Fibroblast of pulmonary artery (primary cell): ENCODE measurements around the gene OR2A14.
"Not testable (repeated sequence)": the region's sequence is repeated elsewhere in the genome, so short reads cannot be mapped to it uniquely, and the experiment has no call there.

Experiments used
- DNase-seq: peaks from one replicate; pipeline ENCODE4 v3.0.0-alpha.2; 2010; ENCODE audit warnings: low read depth
- H3K4me3 ChIP-seq: replicated peaks from 2 replicates; pipeline ENCODE4 v1.5.1; 2011; ENCODE audit warnings: low read depth, mild to moderate bottlenecking, control low read depth, low read length, moderate library complexity
- CTCF ChIP-seq: IDR thresholded peaks from 2 replicates; pipeline ENCODE4 v1.5.1; 2011; ENCODE audit warnings: mild to moderate bottlenecking, control low read depth, low read length, inconsistent platforms; ENCODE audit errors: missing control alignments

Gene OR2A14

GRCh38 chr7:144127714-144128334 is 4.8 kb downstream of the OR2A14 start:
- peak; percentile 89 for DNase-seq
- no peak overlapping the region for H3K4me3 ChIP-seq
- peak; percentile 95 for TF ChIP-seq CTCF

- H3K4me3 ChIP-seq, DNase-seq: not testable (repeated sequence)
Observed at GRCh38 chr7:144129601-144130000, 6.6 kb downstream of the OR2A14 start.

- no peak for TF ChIP-seq CTCF
- DNase-seq, result no peak
- no peak overlapping the region for H3K4me3 ChIP-seq
Observed at GRCh38 chr7:144130730-144131129, 7.8 kb downstream of the OR2A14 start.

GRCh38 chr7:144132262-144132661 is 9.3 kb downstream of the OR2A14 start:
- no peak for DNase-seq
- no peak for TF ChIP-seq CTCF
- no peak overlapping the region for H3K4me3 ChIP-seq

- no peak for DNase-seq
- TF ChIP-seq CTCF, result no peak
- H3K4me3 ChIP-seq, result no peak overlapping the region
Observed at GRCh38 chr7:144133307-144133706, 10.3 kb downstream of the OR2A14 start.

GRCh38 chr7:144134116-144134515 is 11.1 kb downstream of the OR2A14 start:
- H3K4me3 ChIP-seq, result no peak overlapping the region

GRCh38 chr7:144137501-144137900 is 14.5 kb downstream of the OR2A14 start:
- no peak for TF ChIP-seq CTCF
- H3K4me3 ChIP-seq, result no peak overlapping the region
- peak; percentile 39 for DNase-seq

More at GRCh38 chr7:144134116-144134515, 11.1 kb downstream of the OR2A14 start:
- no peak for TF ChIP-seq CTCF
- DNase-seq, result no peak
